Thoracic aorta (tissue), 2 donors: ENCODE measurements around the gene UFD1. TPM values are rescaled to one million over a fixed set of nuclear protein-coding genes. Genes with fewer than 3 reads are reported as not detected.

ENCODE experiments used
- ATAC-seq: fragments of 150-250 bp; one replicate; pipeline ENCODE4 v1.8.0; 2017; ENCODE audit warnings: low read depth; ENCODE audit not compliant: insufficient number of reproducible peaks, low FRiP score
- DNase-seq: peaks from one replicate; pipeline ENCODE4 v3.0.0-alpha.2; 2020; ENCODE audit warnings: low spot score
- H3K27ac ChIP-seq, 2 donors: fragments of 200-600 bp; sonication (generic); 1 replicate in 1 of 2; 2 replicates in 1 of 2; pipeline ENCODE4 v1.5.1; 2016; ENCODE audit warnings: mild to moderate bottlenecking in 2 of 2, moderate library complexity in 2 of 2
- H3K27me3 ChIP-seq: fragments of 200-600 bp; sonication (generic); replicated peaks from 2 replicates; pipeline ENCODE4 v1.6.0; 2016; ENCODE audit warnings: mild to moderate bottlenecking; ENCODE audit not compliant: insufficient read depth
- H3K36me3 ChIP-seq: fragments of 200-600 bp; sonication (generic); one replicate; pipeline ENCODE4 v1.5.1; 2016
- H3K4me1 ChIP-seq, 2 donors: fragments of 200-600 bp; sonication (generic); 1 replicate in 1 of 2; 2 replicates in 1 of 2; pipeline versions ENCODE4 v1.5.1 to v1.6.0; 2016; ENCODE audit warnings: low read depth in 2 of 2, mild to moderate bottlenecking in 1 of 2; ENCODE audit not compliant: control insufficient read depth in 1 of 2
- H3K4me3 ChIP-seq: fragments of 200-600 bp; sonication (generic); 2 replicates; pipeline ENCODE4 v1.5.1; 2016; ENCODE audit warnings: mild to moderate bottlenecking
- H3K9me3 ChIP-seq: fragments of 200-600 bp; sonication (generic); 2 replicates; pipeline ENCODE4 v1.5.1; 2016
- total RNA-seq, 2 donors: library from RNA; depleted of rRNA; stranded (reverse); fragments of >200 nt; gene quantifications; one replicate each; pipeline versions ENCODE4 v1.1.0 to v1.2.3, GENCODE V29; 2016
- TF ChIP-seq, protein P1 (sequence below): fragments of 200-600 bp; sonication (generic); IDR thresholded peaks from one replicate; pipeline ENCODE4 v1.5.1; 2019; ENCODE audit warnings: antibody characterized with exemption

UFD1 gene
- total RNA-seq, 2 donors from 2014 or later = 32.0 to 32.5 TPM

DNA sequence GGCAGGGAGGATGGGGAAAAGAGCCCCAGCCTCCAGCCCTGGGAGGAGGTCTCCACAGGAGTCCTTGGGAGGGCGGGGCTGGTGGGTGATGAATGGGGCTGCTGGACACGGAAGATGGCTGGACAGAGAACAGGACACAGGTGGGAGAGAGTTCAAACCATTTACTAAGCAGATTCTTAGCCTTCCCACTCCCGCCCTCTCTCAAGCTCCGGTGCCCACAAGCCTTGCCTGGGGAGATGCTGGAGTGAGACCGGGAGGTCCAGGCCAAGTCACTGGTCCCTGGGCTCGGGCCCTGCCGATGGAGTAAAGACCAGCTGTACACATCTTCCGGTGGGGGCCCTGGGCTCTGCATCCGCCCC lies 43.9 kb upstream of the UFD1 start:
- Histone ChIP-seq H3K4me3 (peak overlapping the region; percentile 32), H3K36me3 (no peaks in the 10 kb centered on the region), H3K9me3 (no peaks in the 10 kb centered on the region), H3K27ac (no peak overlapping the region), H3K4me1 (peaks cover 0 to 10% of the 10 kb centered on the region in 2 donors), H3K27me3 (no peaks in the 10 kb centered on the region)
- TF ChIP-seq, protein P1, sequence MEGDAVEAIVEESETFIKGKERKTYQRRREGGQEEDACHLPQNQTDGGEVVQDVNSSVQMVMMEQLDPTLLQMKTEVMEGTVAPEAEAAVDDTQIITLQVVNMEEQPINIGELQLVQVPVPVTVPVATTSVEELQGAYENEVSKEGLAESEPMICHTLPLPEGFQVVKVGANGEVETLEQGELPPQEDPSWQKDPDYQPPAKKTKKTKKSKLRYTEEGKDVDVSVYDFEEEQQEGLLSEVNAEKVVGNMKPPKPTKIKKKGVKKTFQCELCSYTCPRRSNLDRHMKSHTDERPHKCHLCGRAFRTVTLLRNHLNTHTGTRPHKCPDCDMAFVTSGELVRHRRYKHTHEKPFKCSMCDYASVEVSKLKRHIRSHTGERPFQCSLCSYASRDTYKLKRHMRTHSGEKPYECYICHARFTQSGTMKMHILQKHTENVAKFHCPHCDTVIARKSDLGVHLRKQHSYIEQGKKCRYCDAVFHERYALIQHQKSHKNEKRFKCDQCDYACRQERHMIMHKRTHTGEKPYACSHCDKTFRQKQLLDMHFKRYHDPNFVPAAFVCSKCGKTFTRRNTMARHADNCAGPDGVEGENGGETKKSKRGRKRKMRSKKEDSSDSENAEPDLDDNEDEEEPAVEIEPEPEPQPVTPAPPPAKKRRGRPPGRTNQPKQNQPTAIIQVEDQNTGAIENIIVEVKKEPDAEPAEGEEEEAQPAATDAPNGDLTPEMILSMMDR = no peak
- DNase-seq (no peak), ATAC-seq (no peak)

DNA sequence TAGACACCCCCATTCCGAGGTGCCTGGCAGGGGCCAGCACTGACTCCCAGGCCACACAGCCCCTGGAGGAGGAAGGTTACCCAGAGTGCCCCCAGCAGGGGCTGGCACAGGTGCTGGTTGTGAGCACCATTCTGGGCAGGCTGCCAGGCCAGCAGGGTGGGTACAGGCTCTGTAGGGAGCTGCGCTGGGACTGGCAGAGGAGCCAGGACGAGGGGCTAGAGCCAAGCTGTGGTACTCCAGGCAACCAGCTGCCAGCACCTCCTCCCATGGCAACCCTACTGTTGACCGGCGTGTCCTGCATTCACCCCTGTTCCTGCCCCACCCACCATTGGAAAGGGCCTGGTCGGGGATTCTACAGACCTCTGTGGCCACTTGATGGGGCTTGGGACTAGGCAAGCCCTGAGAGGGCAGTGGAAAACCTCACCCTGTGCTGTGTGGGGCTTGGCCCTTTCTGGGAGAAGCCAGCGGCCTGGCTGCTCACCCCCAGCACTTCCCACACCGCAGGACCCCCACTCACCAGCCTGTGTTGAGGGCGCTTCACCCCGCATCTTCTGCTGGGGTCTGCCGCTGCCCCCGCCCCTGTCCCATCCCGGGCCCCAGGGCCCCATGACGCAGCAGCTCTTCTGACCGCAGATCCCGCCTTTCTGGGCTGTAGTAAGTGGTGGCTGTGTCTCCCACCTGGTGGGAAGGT lies 43.3 kb upstream of the UFD1 start:
- Histone ChIP-seq H3K4me3 (peak overlapping the region; percentile 32), H3K27ac (no peak overlapping the region), H3K27me3 (no peaks in the 10 kb centered on the region), H3K36me3 (no peaks in the 10 kb centered on the region), H3K9me3 (no peaks in the 10 kb centered on the region), H3K4me1 (peaks cover 0 to 10% of the 10 kb centered on the region in 2 donors)
- TF ChIP-seq, protein P1 = no peak
- ATAC-seq (no peak), DNase-seq (no peak)

DNA sequence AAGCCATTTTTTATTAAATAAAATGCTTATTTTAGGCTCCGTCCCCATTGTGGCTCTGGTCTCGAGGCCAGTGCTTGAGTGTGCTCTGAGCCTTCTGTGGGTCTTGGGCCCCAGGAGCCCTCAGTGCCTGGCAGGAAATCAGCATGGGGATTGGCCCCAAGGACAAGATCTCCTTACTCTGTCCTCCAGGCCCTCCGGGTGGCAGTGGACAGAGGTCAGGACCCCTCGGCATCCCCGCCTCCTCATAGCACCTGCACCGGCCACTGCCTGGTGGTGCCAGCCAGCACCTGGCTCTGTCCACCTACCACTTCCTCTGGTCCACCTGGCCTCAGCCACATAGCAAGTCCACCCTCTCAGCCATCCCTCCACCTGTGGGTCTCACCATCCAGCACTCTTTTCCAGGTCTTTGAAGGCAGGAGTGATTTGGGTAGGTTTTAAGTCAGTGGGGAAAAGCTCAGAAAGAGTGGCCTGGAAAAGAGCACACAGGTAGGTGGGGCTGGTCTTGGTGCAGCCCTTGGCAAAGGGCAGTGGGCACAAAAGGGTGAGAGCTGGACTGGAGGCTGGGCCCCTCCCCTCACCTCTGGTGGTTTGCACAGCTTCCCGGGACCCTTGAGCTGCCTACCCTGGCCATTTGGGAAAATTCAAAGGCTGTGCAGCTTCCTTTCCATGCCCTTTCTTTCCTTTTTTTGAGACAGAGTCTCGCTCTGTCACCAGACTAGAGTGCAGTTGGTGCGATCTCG lies 41.7 kb upstream of the UFD1 start:
- H3K27me3 ChIP-seq = no peaks in the 10 kb centered on the region
- TF ChIP-seq, protein P1 = no peak
- no peak for ATAC-seq
- no peak overlapping the region for H3K4me3 ChIP-seq
- DNase-seq = no peak
- H3K9me3 ChIP-seq = no peaks in the 10 kb centered on the region
- H3K4me1 ChIP-seq = peaks cover 0 to 10% of the 10 kb centered on the region in 2 donors
- H3K36me3 ChIP-seq = no peaks in the 10 kb centered on the region
- H3K27ac ChIP-seq = no peak overlapping the region

DNA sequence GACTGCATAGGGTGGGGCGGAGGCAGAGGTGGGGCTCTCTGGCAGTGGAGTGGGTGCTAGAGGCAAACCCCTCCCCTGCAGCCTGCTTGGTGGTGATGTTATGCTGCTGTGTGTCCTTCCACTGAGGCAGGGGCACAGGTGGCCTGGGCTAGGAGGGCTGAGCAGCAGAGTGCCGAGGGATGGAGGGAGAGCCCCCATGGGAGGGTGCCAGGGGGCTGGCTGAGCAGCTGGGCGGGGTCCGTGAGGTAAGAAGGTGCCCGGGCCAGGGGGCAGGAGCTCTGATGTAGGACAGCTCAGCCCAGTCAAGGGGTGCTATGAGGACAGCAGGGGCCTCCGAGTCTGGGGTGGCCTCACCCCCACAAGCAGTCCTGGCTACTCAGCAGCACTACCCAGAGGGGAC lies 41.0 kb upstream of the UFD1 start:
- no peaks in the 10 kb centered on the region for H3K36me3 ChIP-seq
- peaks cover 0 to 10% of the 10 kb centered on the region in 2 donors for H3K4me1 ChIP-seq
- TF ChIP-seq, protein P1 = no peak
- H3K27me3 ChIP-seq = no peaks in the 10 kb centered on the region
- H3K27ac ChIP-seq = no peak overlapping the region
- DNase-seq = no peak
- ATAC-seq = no peak
- H3K4me3 ChIP-seq = no peak overlapping the region
- no peaks in the 10 kb centered on the region for H3K9me3 ChIP-seq

DNA sequence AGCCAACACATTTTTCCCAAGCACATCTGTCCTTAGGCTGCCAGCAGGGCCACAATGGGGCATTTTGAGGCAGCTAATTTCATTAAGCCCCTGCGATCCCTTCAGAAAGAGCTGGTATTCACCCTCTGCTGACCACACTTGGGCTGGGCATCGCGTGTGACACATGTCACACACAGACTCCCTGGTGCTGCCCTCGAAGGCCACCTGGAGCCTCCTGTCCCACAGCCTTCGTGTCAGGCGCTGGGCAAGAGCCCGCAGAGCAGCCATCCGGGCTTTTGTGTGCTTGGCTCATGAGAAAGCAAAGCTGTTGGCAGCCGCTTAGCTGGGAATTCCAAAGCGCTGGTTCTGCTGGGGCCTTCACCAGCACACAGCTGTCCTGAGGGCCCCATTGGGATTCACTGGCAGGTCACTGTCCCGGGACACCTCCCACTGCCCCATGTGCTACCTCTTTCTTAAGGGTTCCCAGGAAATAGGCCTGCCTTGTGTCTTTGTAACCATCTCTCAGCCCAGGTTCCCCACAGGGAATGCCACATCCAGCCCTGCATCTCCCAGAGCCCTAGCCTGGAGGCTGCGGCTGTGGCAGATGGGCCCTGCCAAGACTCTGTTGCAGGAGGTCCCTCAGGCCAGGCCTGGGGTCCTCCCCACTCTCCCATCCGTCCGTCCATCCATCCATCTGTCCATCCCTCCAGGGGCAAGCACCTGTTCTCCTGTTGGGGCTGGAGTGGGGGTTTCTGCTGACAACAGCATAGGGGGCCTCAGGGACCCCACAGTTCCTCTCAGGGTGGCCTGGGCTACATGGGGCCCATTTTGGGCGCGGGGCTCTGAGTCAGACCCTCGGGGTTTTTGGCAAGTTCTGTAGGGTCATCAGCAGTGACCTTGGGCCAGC lies 40.3 kb upstream of the UFD1 start:
- Histone ChIP-seq H3K4me3 (no peak overlapping the region), H3K9me3 (no peaks in the 10 kb centered on the region), H3K36me3 (no peaks in the 10 kb centered on the region), H3K27me3 (no peaks in the 10 kb centered on the region), H3K4me1 (peaks cover 0 to 9% of the 10 kb centered on the region in 2 donors), H3K27ac (no peak overlapping the region)
- TF ChIP-seq, protein P1 = no peak
- DNase-seq = no peak
- no peak for ATAC-seq
